HepG2 (cell line): ENCODE measurements around the gene PARP14. TPM values are rescaled to one million over a fixed set of nuclear protein-coding genes. Genes with fewer than 3 reads are reported as not detected.

Source experiments
- ATAC-seq: fragments of 200-7000 bp; cut with Tn5 transposase; 3 replicates; pipeline ENCODE4 v1.9.1; 2020; ENCODE audit warnings: mild to moderate bottlenecking, moderate library complexity
- BruUV-seq: library from RNA; stranded (reverse); fragments of 400-500 nt; replicated peaks from 2 replicates; lab custom pipeline; 2021; lab: Mats Ljungman, UMichigan
- CTCF ChIA-PET: fragments of 300-600 bp; formaldehyde crosslinking; extraction: SDS; loops from one replicate; lab custom pipeline; 2021; ENCODE audit warnings: low total read pairs, inconsistent platforms, low intra/inter-chr PET ratio; lab: Yijun Ruan, JAX
- POLR2A ChIA-PET: fragments of 350-600 bp; sonication (Branson Sonifier 250); formaldehyde crosslinking; loops from one replicate; lab custom pipeline; 2020; ENCODE audit warnings: antibody characterized with exemption, inconsistent platforms; lab: Yijun Ruan, JAX
- DNase-seq: peaks from one replicate; pipeline ENCODE4 v3.0.0-alpha.2; 2015; ENCODE audit warnings: low spot score
- FAIRE-seq: peaks from 3 replicates; lab custom pipeline; 2011; peaks lifted over from hg19 to GRCh38; lab: Jason Lieb, UNC
- H2AFZ ChIP-seq: one replicate; pipeline ENCODE4 v1.6.1; 2011; ENCODE audit warnings: low read length, inconsistent platforms
- H3K27ac ChIP-seq: fragments of 300-600 bp; 3 replicates; pipeline ENCODE4 v1.8.0; 2011; ENCODE audit warnings: mixed run types, mild to moderate bottlenecking, mixed read lengths, low read length, inconsistent platforms; ENCODE audit not compliant: insufficient read depth; ENCODE audit errors: extremely low read length
- H3K27me3 ChIP-seq, 2 experiments: fragments of 200-600 bp in 1 of 2; 2 replicates in 1 of 2; 3 replicates in 1 of 2; pipeline versions ENCODE4 v1.6.0 to v1.8.0; 2011; ENCODE audit warnings: low read length in 2 of 2, mild to moderate bottlenecking in 2 of 2, moderate library complexity in 2 of 2, inconsistent platforms in 1 of 2; ENCODE audit not compliant: insufficient read depth in 2 of 2, control insufficient read depth in 1 of 2
- H3K36me3 ChIP-seq, 2 experiments: fragments of 200-600 bp in 1 of 2; replicated peaks in 1 of 2; 2 replicates in 1 of 2; 3 replicates in 1 of 2; pipeline versions ENCODE4 v1.5.1 to v1.8.0; 2011; ENCODE audit warnings: low read length in 2 of 2, inconsistent platforms in 1 of 2; ENCODE audit not compliant: insufficient read depth in 2 of 2, control insufficient read depth in 1 of 2
- H3K4me1 ChIP-seq: 2 replicates; pipeline ENCODE4 v1.5.1; 2012; ENCODE audit warnings: low read length, inconsistent platforms; ENCODE audit not compliant: insufficient read depth
- H3K4me2 ChIP-seq: 2 replicates; pipeline ENCODE4 v1.6.0; 2011; ENCODE audit warnings: low read depth, low read length, inconsistent platforms
- H3K4me3 ChIP-seq, 3 experiments: fragments of 200-600 bp in 1 of 3; sonication (generic), shearing (Covaris generic) in 1 of 3; replicated peaks in 1 of 3; 2 replicates each; pipeline ENCODE4 v1.5.1; 2011 to 2016; ENCODE audit warnings: low read length in 3 of 3, inconsistent platforms in 2 of 3, low read depth in 2 of 3, mild to moderate bottlenecking in 2 of 3, control low read depth in 1 of 3, mixed read lengths in 1 of 3; ENCODE audit not compliant: insufficient read depth in 1 of 3
- H3K79me2 ChIP-seq: one replicate; pipeline ENCODE4 v1.6.1; 2011; ENCODE audit warnings: low read length, inconsistent platforms; ENCODE audit not compliant: insufficient read depth
- H3K9ac ChIP-seq: 2 replicates; pipeline ENCODE4 v1.6.0; 2011; ENCODE audit warnings: mild to moderate bottlenecking, low read depth, low read length, inconsistent platforms; ENCODE audit not compliant: insufficient read depth
- H3K9me3 ChIP-seq: 2 replicates; pipeline ENCODE4 v1.5.1; 2012; ENCODE audit warnings: mild to moderate bottlenecking, low read length
- H4K20me1 ChIP-seq: 2 replicates; pipeline ENCODE4 v1.6.0; 2011; ENCODE audit warnings: inconsistent platforms, mild to moderate bottlenecking, low read length, moderate library complexity; ENCODE audit not compliant: insufficient read depth
- DRAP1 ChIP-seq: IDR thresholded peaks from 2 replicates; pipeline ENCODE4 v1.6.1; 2016; ENCODE audit warnings: missing genetic modification reagents, missing compliant biosample characterization
- FOXO1 ChIP-seq: sonication (generic); formaldehyde crosslinking; IDR thresholded peaks from 2 replicates; pipeline ENCODE4 v1.4.0; 2020; ENCODE audit warnings: missing genetic modification reagents
- HMG20B ChIP-seq: conservative IDR thresholded peaks from 2 replicates; pipeline ENCODE4 v1.6.1; 2016; ENCODE audit warnings: missing genetic modification reagents, missing compliant biosample characterization
- IKZF1 ChIP-seq: fragments of 450-650 bp; IDR thresholded peaks from 2 replicates; pipeline ENCODE4 v1.7.1; 2016
- KLF16 ChIP-seq, 2 experiments: sonication (generic) in 1 of 2; formaldehyde crosslinking in 1 of 2; IDR thresholded peaks; 2 replicates each; pipeline versions ENCODE4 v1.6.1 to v1.8.0; 2016 to 2023; ENCODE audit warnings: missing genetic modification reagents in 2 of 2, missing compliant biosample characterization in 1 of 2
- LBX2 ChIP-seq: sonication (generic); formaldehyde crosslinking; IDR thresholded peaks from 2 replicates; pipeline ENCODE4 v1.5.0; 2020; ENCODE audit warnings: missing genetic modification reagents, mild to moderate bottlenecking, borderline replicate concordance
- MBNL3 ChIP-seq: fragments of 250-450 bp; sonication (Bioruptor Pico); conservative IDR thresholded peaks from 2 replicates; pipeline ENCODE4 v1.8.0; 2022; ENCODE audit warnings: mild to moderate bottlenecking, inconsistent platforms
- MXD4 ChIP-seq: IDR thresholded peaks from 2 replicates; pipeline ENCODE4 v1.6.1; 2016; ENCODE audit warnings: mild to moderate bottlenecking, missing biosample characterization, missing genetic modification reagents
- NCOR1 ChIP-seq: fragments of 200-600 bp; sonication (generic); IDR thresholded peaks from 2 replicates; pipeline ENCODE4 v1.7.0; 2017; ENCODE audit warnings: antibody characterized with exemption, low read length, borderline replicate concordance
- PHF21A ChIP-seq: sonication (generic); formaldehyde crosslinking; IDR thresholded peaks from 2 replicates; pipeline ENCODE4 v1.5.0; 2020; ENCODE audit warnings: mild to moderate bottlenecking, missing genetic modification reagents
- RARA ChIP-seq: IDR thresholded peaks from 2 replicates; pipeline ENCODE4 v1.6.1; 2016; ENCODE audit warnings: missing genetic modification reagents, missing compliant biosample characterization
- ZMAT5 ChIP-seq: sonication (generic); formaldehyde crosslinking; IDR thresholded peaks from 2 replicates; pipeline ENCODE4 v1.5.0; 2020; ENCODE audit warnings: mild to moderate bottlenecking, low read depth, missing genetic modification reagents, borderline replicate concordance
- ZNF382 ChIP-seq: sonication (generic); formaldehyde crosslinking; IDR thresholded peaks from 2 replicates; pipeline ENCODE4 v1.5.0; 2020; ENCODE audit warnings: missing genetic modification reagents, mild to moderate bottlenecking, borderline replicate concordance
- ZNF614 ChIP-seq: IDR thresholded peaks from 2 replicates; pipeline ENCODE4 v1.6.1; 2018; ENCODE audit warnings: missing biosample characterization, missing genetic modification reagents, inconsistent platforms, borderline replicate concordance
- ZNF629 ChIP-seq: sonication (generic); formaldehyde crosslinking; conservative IDR thresholded peaks from 2 replicates; pipeline ENCODE4 v1.5.0; 2020; ENCODE audit warnings: missing genetic modification reagents
- ZNF746 ChIP-seq: sonication (generic); formaldehyde crosslinking; IDR thresholded peaks from 2 replicates; pipeline ENCODE4 v1.8.0; 2022; ENCODE audit warnings: mild to moderate bottlenecking, missing genetic modification reagents
- ZNF788 ChIP-seq: sonication (generic); formaldehyde crosslinking; IDR thresholded peaks from 2 replicates; pipeline ENCODE4 v1.5.0; 2020; ENCODE audit warnings: mild to moderate bottlenecking, missing genetic modification reagents, borderline replicate concordance
- WGBS: methylation state at CpG from one replicate; pipeline ENCODE4 v1.1.6; 2017; ENCODE audit warnings: low lambda C conversion rate; 5-methylcytosine and 5-hydroxymethylcytosine counted together
- in situ Hi-C: cut with HindIII; loops from 2 replicates; pipeline ENCODE4 v1.10.0; 2017; ENCODE audit warnings: low pct_unique_long_range_greater_than_20kb; ENCODE audit not compliant: extremely low pct_ligation_motif_present
- intact Hi-C: fragments of 100-400 bp; cut with micrococcal nuclease; formaldehyde crosslinking; loops from one replicate; pipeline ENCODE4 v1.10.0; 2022; ENCODE audit not compliant: unreplicated experiment
- polyA plus RNA-seq, 8 experiments: library from polyadenylated mRNA; depleted of rRNA in 3 of 8; stranded (reverse) in 7 of 8; unstranded in 1 of 8; fragments of >200 nt; fragmentation: Illumina TruSeq in 4 of 8; extraction: Trizol in 4 of 8; gene quantifications; 2 replicates each; pipeline versions ENCODE4 v1.2.1 to v1.2.3, GENCODE V29; 2011 to 2016; ENCODE audit warnings: low read depth in 4 of 8, missing spikeins in 1 of 8, mixed read lengths in 1 of 8; ENCODE audit not compliant: insufficient read depth in 1 of 8
- total RNA-seq, 5 experiments: library from RNA; depleted of rRNA; stranded (reverse); fragments of >200 nt; fragmentation: Illumina TruSeq; extraction: Trizol; gene quantifications; 2 replicates each; pipeline ENCODE4 v1.2.3, GENCODE V29; 2016; ENCODE audit warnings: low read depth in 1 of 5
- TF ChIP-seq, protein P1 (sequence below): sonication (generic); formaldehyde crosslinking; IDR thresholded peaks from 2 replicates; pipeline ENCODE4 v1.4.0; 2020; ENCODE audit warnings: missing genetic modification reagents, mild to moderate bottlenecking, borderline replicate concordance

Gene PARP14
- total and polyA plus RNA-seq, 2 of the 13 experiments (the other 11 are each of a cell fraction or from before 2014, with no cell fraction given) = 9.0 to 19.1 TPM

GRCh38 chr3:122760453-122761271 lies 80.0 kb downstream of the PARP14 start (continued):
- TF ChIP-seq, protein P1, sequence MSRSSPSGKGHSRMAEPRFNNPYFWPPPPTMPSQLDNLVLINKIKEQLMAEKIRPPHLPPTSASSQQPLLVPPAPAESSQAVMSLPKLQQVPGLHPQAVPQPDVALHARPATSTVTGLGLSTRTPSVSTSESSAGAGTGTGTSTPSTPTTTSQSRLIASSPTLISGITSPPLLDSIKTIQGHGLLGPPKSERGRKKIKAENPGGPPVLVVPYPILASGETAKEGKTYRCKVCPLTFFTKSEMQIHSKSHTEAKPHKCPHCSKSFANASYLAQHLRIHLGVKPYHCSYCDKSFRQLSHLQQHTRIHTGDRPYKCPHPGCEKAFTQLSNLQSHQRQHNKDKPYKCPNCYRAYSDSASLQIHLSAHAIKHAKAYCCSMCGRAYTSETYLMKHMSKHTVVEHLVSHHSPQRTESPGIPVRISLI (CRISPR knock-in tag) = no peak
- TF ChIP-seq FOXO1 (CRISPR knock-in tag) (no peak), PHF21A (CRISPR knock-in tag) (no peak), RARA (CRISPR knock-in tag) (no peak), ZNF614 (CRISPR knock-in tag) (no peak), MXD4 (no peak), ZNF746 (CRISPR knock-in tag) (no peak), MBNL3 (CRISPR knock-in tag) (no peak)

- BruUV-seq = no TSS peak
- intact Hi-C loops = no loop called here
These were observed 85.8 kb downstream of the PARP14 start for GRCh38 chr3:122766430-122766829.

More at GRCh38 chr3:122766430-122766829, 85.8 kb downstream of the PARP14 start:
- CTCF ChIA-PET = no interaction called here
- Histone ChIP-seq H4K20me1 (no peaks in the 10 kb centered on the region), H3K9me3 (no peaks in the 10 kb centered on the region), H3K27ac (no peak overlapping the region), H3K36me3 (no peaks in the 10 kb centered on the region), H3K4me2 (no peak overlapping the region), H3K4me1 (no peaks in the 10 kb centered on the region), H3K9ac (no peak overlapping the region), H3K79me2 (no peaks in the 10 kb centered on the region), H2AFZ (no peak overlapping the region), H3K27me3 (no peaks in the 10 kb centered on the region), H3K4me3 (no peak overlapping the region)
- FAIRE-seq (no peak), ATAC-seq (no peak)
- POLR2A ChIA-PET = interaction anchor here (0.6 kb wide), 1 partner anchor 52 kb away, joined by 3 read pairs; no protein-coding TSS in a partner anchor
- 98% methylated on average over 3 of the region's 3 CpGs for WGBS
- in situ Hi-C loops = loop anchor here (25.0 kb wide), 1 partner anchor 271 kb away; the partner anchor contains the start of gene SEMA5B
- no peak for TF ChIP-seq LBX2 (CRISPR knock-in tag)
- TF ChIP-seq HMG20B = no peak
- no peak for TF ChIP-seq NCOR1
- no peak for TF ChIP-seq ZNF788 (CRISPR knock-in tag)
- TF ChIP-seq ZNF382 (CRISPR knock-in tag) = no peak
- no peak for TF ChIP-seq IKZF1
- no peak for TF ChIP-seq ZMAT5 (CRISPR knock-in tag)
- TF ChIP-seq ZNF629 (CRISPR knock-in tag) = no peak
- no peak for TF ChIP-seq KLF16 (CRISPR knock-in tag; IDR thresholded peaks at IDR 0.05)
- TF ChIP-seq DRAP1 (CRISPR knock-in tag) = no peak
- TF ChIP-seq, all 625 proteins: peak for 0
- no peak for DNase-seq
